ENCODE data around the gene TDP1.

The TDP1 gene

DNA sequence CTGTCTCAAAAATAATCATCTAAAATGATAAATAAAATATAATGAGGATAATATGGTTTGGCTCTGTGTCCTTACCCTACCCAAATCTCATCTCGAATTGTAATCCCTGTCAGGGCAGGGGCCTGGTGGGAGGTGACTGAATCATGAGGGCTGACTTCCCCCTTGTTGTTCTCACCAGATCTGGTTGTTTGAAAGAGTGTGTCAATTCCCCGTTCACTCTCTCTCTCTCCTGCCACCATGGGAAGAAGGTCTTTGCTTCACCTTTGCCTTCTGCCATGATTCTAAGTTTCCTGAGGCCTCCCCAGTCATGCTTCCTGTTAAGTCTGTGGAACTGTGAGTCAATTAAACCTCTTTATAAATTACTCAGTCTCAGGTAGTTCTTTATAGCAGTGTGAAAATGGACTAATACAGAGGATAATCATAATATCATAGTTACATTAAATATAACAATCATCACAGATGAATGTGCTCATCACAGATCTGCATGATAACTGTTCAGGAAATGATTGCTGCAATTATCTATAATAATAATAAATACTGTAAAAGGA, 13.8 kb upstream of the TDP1 start:
- no peak for DNase-seq (ENCODE audit: low spot score)

GRCh38 chr14:89947344-89947743, 8.4 kb upstream of the TDP1 start:
- DNase-seq (ENCODE audit: low spot score): no peak

DNA sequence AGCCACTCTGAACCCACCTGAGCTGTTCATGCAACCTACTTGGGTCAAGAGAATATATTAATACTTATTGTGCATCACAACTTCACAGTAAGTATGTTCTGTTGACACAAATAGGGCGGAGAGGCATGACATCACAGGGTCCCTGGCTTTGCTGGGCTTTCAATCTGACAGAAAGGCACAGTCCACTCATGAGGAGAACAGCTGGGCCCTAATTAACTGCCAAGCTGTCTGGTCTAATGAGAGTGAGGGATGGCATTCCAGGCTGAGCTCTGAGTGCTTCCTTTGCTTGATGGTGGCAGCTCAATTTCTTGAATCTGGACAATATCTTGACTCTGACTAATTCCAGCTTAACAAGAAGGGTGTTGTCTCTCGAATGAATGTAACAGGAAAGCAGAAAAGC, 3.2 kb upstream of the TDP1 start:
- no peak for DNase-seq (ENCODE audit: low spot score)

DNA sequence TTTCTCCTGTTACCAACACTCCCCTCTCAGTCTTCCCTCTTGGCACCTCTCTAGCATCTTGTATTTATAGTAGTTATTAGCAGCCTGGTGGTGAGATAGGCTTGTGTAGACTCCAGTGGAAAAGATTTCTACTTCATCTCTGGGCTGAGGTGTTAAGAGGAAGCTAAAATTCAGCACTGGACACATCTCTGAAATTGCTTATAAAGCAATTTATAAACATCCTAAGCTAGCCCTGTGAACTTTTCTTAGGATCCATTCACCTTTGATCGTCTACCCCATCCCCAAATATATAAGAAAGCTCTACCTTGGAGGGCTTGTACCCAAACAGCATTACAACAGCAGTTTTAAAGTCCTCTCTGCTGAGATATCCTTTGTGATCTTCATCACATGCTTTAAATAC, 2.1 kb upstream of the TDP1 start:
- DNase-seq (ENCODE audit: low spot score): no peak

DNA sequence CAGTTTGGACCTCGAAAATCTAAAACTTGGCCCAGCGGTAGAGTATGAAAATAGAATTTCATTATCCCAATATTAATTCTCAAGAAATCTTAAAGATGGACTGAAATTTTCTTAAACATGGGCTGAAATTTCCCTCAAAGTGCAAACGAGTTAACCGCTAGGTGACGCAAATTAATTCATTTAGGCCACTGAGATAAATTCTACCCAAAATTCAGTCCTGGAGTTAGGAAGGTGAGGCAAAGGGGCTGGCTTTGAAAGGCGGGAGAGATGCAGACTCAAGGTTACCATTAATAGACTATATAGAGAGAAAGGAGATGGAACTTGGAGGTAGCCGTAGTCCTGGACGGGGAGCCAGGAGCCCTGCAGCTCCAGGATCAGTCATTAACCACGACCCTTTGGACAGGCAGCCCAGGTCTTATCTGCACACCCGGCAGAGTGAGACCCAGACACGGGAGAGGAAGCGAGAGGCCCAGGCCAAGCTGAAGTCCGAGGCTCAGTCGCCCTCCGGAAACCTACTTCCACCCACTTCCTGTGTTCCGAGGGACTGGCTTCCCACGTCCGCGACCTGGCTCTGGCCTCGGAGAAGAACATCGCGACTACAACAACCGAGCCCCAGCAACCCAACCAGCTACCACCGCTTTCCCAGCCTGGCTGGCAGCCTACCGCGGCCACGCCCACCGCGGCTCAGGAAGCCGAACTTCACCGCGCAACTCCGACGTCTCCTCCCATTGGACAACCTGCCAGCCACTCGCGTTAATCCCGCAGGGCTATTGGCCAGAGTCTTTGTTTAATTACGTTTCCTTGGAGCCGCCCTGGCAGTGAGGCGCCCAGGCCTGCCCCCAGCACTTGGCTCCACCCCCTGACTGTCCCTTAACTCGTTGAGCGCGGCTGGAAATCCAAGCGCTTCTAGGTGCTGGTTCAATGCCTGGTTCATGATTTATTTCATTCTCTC, 1.4 kb upstream of the TDP1 start, which contains the start of gene EFCAB11:
TSS of gene EFCAB11 (minus strand) at position 661 of the 952 bp plus-strand sequence. CDS start at position 591, 70 bp downstream.
- DNase-seq (ENCODE audit: low spot score): peak; percentile 80

- DNase-seq (ENCODE audit: low spot score): no peak
Observed at GRCh38 chr14:89955022-89955744, 544 bp upstream of the TDP1 start.

- DNase-seq (ENCODE audit: low spot score): no peak
Observed at GRCh38 chr14:89956661-89957009, 908 bp downstream of the TDP1 start.

DNA sequence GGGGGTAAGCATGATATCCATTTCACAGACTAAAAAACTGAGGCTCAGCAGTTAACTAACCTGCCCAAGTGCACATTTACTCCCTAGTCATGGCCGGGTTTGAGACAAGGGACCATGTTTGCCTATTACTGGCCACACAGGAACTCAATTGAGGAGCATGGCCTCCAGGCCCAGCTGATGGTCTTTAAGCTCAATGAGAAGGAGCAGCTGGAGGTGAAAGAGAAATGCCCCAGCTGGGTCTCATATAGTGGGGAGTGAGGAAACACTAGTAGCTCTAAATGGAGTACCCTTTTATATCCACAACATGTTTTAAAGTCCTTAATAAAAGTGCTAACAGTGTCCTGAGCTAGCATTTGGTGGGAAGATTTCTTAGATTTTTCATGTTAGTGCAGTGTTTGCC, 1.6 kb downstream of the TDP1 start:
- no peak for DNase-seq (ENCODE audit: low spot score)

DNA sequence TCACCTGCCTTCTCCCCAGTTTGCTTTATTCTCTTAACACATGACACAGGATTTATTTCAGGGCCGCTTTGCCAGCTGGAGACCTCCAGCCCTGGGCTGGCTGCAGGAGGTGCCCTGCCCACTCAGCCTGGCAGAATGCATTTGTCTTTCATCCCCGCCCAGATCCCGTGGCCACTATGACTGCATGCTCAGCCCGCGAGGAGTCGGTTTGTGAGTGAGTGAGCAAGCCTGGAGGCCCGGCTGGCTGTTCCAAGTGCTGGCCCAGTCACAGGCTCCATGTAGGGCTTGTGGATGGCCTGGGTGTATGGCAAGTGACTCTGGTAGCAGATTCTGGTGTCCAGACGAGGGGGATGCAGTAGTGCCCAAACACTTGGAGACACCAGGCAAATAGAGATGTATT, 2.1 kb downstream of the TDP1 start:
- DNase-seq (ENCODE audit: low spot score): no peak

DNA sequence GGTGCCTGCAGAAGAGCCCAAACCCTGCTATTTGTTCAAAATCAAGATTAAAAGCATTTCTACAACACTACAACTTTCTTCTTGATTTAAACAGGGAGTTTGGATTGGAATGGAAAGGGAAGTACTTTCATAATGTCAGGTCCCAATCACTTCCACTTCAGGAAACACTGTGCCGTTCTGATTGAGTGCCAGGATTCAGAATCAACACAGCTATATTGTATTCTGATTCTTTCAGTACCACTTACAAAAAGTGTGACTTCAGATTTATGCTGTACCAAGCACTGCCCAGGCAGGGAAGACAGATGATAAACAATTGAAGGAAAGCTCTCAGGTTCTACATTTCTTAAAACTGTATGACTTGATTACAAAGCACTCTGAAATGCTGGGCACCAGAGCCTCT, 3.2 kb downstream of the TDP1 start:
- DNase-seq (ENCODE audit: low spot score): no peak

DNA sequence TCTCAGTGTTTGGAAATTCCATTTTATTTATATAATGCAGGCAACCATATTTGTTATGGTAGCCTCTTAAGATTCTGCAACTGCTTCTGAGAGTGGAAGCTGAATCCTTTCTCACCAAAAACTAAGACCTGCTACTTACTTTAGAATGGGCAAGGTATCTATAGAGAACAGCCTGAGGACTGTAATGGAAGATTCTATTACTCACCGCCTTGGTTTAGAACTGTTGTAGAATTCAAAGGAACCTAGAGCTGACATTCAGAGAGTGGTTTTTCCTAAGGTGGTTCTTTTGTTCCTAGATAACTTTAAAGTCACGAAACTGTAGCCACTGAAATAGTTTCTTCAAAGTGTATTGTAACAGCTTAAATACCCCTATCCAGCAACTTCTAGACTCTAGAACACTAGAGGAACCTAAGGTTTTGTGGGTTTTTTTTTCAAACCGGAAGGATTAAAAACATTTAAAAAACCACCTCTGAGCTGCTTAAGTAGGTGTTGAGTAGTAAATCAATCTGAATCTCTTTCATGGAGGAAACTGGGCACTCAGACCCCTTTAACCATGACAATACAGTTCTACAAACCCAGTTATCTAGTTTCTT, 4.2 kb downstream of the TDP1 start:
- no peak for DNase-seq (ENCODE audit: low spot score)

DNA sequence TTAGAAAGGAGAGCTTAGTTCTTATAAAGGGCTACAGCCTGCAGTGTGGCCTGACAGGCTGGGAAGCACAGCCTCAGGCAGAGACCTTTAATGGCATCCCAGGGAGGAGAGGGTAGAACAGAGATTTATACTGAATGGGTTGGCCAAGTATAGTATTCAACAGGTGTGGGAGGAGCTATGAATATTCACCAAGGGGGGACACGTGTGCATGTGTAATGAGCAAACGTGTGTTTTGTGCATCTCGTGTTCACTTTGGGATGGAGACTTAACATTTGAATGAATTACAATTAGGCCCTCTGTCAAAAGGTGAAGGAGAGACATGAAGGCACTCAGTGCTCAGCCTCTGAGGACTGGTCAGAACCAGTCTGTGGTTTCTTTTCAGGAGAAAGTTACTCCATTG, 5.2 kb downstream of the TDP1 start:
- DNase-seq (ENCODE audit: low spot score): no peak

DNA sequence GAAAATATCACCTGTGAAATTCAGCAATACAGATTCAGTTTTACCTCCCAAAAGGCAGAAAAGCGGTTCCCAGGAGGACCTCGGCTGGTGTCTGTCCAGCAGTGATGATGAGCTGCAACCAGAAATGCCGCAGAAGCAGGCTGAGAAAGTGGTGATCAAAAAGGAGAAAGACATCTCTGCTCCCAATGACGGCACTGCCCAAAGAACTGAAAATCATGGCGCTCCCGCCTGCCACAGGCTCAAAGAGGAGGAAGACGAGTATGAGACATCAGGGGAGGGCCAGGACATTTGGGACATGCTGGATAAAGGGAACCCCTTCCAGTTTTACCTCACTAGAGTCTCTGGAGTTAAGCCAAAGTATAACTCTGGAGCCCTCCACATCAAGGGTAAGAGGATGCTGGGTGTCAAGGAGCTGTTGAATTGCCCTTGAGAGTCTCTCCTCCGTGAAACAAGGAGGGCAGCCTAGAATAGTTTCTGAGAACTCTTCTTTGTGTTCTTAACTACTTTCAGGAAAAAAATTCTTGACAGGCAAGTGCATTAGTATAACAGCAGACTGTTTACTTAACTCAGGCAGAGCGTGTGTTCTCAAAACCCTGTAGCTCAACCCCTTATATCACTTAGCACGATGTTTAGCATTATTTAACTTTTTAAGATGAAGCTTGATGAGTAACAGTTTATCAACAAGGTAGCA, 7.7 kb downstream of the TDP1 start:
- no peak for DNase-seq (ENCODE audit: low spot score)

DNA sequence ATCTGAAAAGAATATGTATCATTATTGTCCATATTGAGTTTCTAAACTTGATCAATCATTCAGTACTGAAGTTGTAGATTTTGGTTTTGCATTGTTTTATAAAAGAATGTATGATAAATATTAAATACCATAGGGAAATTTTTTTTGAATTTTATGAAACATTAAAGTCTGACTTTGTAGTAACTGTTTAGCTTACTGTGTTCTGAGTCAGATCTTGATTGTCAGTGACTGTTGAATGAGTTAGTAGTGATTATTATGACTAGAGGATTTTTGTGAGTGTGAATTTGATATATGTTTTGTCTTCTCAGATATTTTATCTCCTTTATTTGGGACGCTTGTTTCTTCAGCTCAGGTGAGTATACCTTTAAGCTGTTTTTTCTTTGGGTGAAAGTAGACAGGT, 10.1 kb downstream of the TDP1 start:
- no peak for DNase-seq (ENCODE audit: low spot score)

- peak; percentile 51 for DNase-seq (ENCODE audit: low spot score)
Observed at GRCh38 chr14:89973234-89973823, 17.6 kb downstream of the TDP1 start.

GRCh38 chr14:89977668-89978067, 21.9 kb downstream of the TDP1 start:
- no peak for DNase-seq (ENCODE audit: low spot score)

DNA sequence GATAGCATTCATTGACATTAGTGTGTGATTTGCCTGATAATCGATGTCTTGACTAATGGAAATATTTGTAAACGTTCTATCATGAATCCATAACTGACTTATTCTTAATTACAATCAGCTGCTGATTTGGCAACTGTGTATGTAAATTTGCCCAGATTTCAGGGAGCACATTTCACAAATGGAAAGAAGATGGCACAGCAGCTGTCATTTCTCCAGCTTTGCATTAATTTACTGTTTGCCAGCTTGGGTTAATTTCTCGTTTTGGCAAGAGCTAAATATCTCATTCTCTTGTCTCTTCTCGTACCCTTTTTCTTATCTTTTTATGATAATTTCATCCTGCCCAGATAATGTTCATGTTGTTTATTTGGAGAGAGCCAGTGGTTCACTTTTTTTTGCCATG, 22.9 kb downstream of the TDP1 start:
- no peak for DNase-seq (ENCODE audit: low spot score)

- no peak for DNase-seq (ENCODE audit: low spot score)
Observed at GRCh38 chr14:89983375-89983774, 27.6 kb downstream of the TDP1 start.

DNA sequence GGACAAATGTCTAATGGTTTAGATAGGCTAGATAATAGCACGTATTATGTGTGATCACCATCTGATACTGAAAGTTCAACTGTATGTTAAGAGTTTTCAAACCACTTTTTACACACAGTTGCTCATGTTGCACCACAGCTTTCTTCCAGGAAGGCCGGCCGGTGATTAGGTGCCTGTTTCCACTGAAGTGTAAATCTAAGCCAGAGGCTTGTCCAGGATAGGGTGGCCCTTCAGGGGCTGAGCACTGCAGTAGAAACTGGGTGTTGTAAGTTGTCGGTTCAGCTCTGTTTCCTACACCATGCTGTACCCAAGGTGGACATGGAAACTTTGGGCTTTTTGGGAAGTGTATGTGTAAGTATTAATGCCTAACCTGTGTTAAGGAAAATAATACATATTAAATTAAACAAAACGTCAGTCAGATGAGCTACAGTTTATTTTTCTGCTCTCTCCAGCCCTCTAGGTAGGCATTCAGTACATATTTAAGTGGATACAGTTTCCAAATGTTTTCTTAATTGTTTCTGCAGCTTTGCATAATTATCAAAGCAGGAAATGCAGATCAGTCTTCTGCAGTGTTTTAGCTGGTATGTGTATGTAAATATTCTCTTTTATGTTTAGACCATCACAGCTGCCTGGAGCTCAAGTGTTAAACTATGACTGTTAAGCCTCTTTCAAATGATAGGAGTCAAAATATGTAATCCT, 30.9 kb downstream of the TDP1 start:
- no peak for DNase-seq (ENCODE audit: low spot score)

- no peak for DNase-seq (ENCODE audit: low spot score)
Observed at GRCh38 chr14:89987161-89987475, 31.4 kb downstream of the TDP1 start.

- no peak for DNase-seq (ENCODE audit: low spot score)
Observed at GRCh38 chr14:89988787-89989186, 33.1 kb downstream of the TDP1 start.

Measured in HuH-7.5 (cell line).